Measurements from ENCODE around the gene AGBL4. TPM values are rescaled to one million over a fixed set of nuclear protein-coding genes. Genes with fewer than 3 reads are reported as not detected.

The AGBL4 gene
- total and polyA plus RNA-seq, 2 donors, result 0.18 to 0.24 TPM

- no peak overlapping the region for H3K27ac ChIP-seq (ENCODE audit: low read depth in 1 of 2, low read length in 1 of 2)
- H3K9me3 ChIP-seq (ENCODE audit: control insufficient read depth in 2 of 2, insufficient read depth in 1 of 2, low read length in 1 of 2), result no peaks in the 10 kb centered on the region
- WGBS, result 93% methylated on average over 2 of the region's 2 CpGs
- DNase-seq (ENCODE audit: low read depth in 6 of 9, low spot score in 9 of 9), result no peak
- no peaks in the 10 kb centered on the region for H3K4me1 ChIP-seq (ENCODE audit: control insufficient read depth in 2 of 2, insufficient read depth in 2 of 2, low read length in 2 of 2)
- no peaks in the 10 kb centered on the region for H3K27me3 ChIP-seq (ENCODE audit: control insufficient read depth in 2 of 2, insufficient read depth in 1 of 2, low read length in 1 of 2)
- no peak overlapping the region for H3K4me3 ChIP-seq (ENCODE audit: low read length in 2 of 2)
- no peaks in the 10 kb centered on the region for H3K36me3 ChIP-seq (ENCODE audit: control insufficient read depth in 2 of 2, insufficient read depth in 2 of 2, low read length in 1 of 2)
Measured at GRCh38 chr1:48710915-48711314, 1312.8 kb downstream of the AGBL4 start.

- no peaks in the 10 kb centered on the region for H3K36me3 ChIP-seq (ENCODE audit: control insufficient read depth in 2 of 2, insufficient read depth in 2 of 2, low read length in 1 of 2)
- H3K9me3 ChIP-seq (ENCODE audit: control insufficient read depth in 2 of 2, insufficient read depth in 1 of 2, low read length in 1 of 2), result no peaks in the 10 kb centered on the region
- H3K4me1 ChIP-seq (ENCODE audit: control insufficient read depth in 2 of 2, insufficient read depth in 2 of 2, low read length in 2 of 2), result no peaks in the 10 kb centered on the region
- WGBS, result 96% methylated on average over 2 of the region's 2 CpGs
- no peaks in the 10 kb centered on the region for H3K27me3 ChIP-seq (ENCODE audit: control insufficient read depth in 2 of 2, insufficient read depth in 1 of 2, low read length in 1 of 2)
- H3K4me3 ChIP-seq (ENCODE audit: low read length in 2 of 2), result no peak overlapping the region
- DNase-seq (ENCODE audit: low read depth in 6 of 9, low spot score in 9 of 9), result no peak
- H3K27ac ChIP-seq (ENCODE audit: low read depth in 1 of 2, low read length in 1 of 2), result no peak overlapping the region
Measured at GRCh38 chr1:48710318-48710717, 1313.4 kb downstream of the AGBL4 start.

DNA sequence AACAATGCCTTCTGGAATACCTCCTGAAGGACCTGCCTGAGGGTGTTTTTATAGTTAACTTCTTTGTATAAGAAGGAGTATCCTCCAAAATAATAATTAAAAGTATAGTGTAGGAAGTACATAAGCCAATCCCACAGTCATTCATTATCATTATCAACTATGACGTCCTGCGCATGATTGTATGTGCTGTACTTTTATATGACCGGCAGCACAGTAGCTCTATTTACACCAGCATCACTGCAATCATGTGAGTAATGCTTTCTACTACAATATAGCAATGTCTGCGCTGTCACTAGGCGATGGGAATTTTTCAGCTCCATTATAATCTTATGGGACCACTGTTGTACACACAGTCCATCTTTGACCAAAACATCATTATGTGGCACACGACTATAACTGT lies 1319.0 kb downstream of the AGBL4 start:
- Histone ChIP-seq H3K4me1 (ENCODE audit: control insufficient read depth in 2 of 2, insufficient read depth in 2 of 2, low read length in 2 of 2) (no peaks in the 10 kb centered on the region), H3K9me3 (ENCODE audit: control insufficient read depth in 2 of 2, insufficient read depth in 1 of 2, low read length in 1 of 2) (no peaks in the 10 kb centered on the region), H3K27me3 (ENCODE audit: control insufficient read depth in 2 of 2, insufficient read depth in 1 of 2, low read length in 1 of 2) (no peaks in the 10 kb centered on the region), H3K4me3 (ENCODE audit: low read length in 2 of 2) (no peak overlapping the region), H3K27ac (ENCODE audit: low read depth in 1 of 2, low read length in 1 of 2) (no peak overlapping the region), H3K36me3 (ENCODE audit: control insufficient read depth in 2 of 2, insufficient read depth in 2 of 2, low read length in 1 of 2) (no peaks in the 10 kb centered on the region)
- no peak for DNase-seq (ENCODE audit: low read depth in 6 of 9, low spot score in 9 of 9)
- 96% methylated on average over 6 of the region's 6 CpGs for WGBS

GRCh38 chr1:48701445-48701844 lies 1322.3 kb downstream of the AGBL4 start:
- Histone ChIP-seq H3K36me3 (ENCODE audit: control insufficient read depth in 2 of 2, insufficient read depth in 2 of 2, low read length in 1 of 2) (no peaks in the 10 kb centered on the region), H3K27ac (ENCODE audit: low read depth in 1 of 2, low read length in 1 of 2) (no peak overlapping the region), H3K27me3 (ENCODE audit: control insufficient read depth in 2 of 2, insufficient read depth in 1 of 2, low read length in 1 of 2) (no peaks in the 10 kb centered on the region), H3K9me3 (ENCODE audit: control insufficient read depth in 2 of 2, insufficient read depth in 1 of 2, low read length in 1 of 2) (no peaks in the 10 kb centered on the region), H3K4me1 (ENCODE audit: control insufficient read depth in 2 of 2, insufficient read depth in 2 of 2, low read length in 2 of 2) (no peaks in the 10 kb centered on the region), H3K4me3 (ENCODE audit: low read length in 2 of 2) (no peak overlapping the region)
- 93% methylated on average over 2 of the region's 2 CpGs for whole genome bisulfite sequencing
- DNase-seq (ENCODE audit: low read depth in 6 of 9, low spot score in 9 of 9), result no peak

DNA sequence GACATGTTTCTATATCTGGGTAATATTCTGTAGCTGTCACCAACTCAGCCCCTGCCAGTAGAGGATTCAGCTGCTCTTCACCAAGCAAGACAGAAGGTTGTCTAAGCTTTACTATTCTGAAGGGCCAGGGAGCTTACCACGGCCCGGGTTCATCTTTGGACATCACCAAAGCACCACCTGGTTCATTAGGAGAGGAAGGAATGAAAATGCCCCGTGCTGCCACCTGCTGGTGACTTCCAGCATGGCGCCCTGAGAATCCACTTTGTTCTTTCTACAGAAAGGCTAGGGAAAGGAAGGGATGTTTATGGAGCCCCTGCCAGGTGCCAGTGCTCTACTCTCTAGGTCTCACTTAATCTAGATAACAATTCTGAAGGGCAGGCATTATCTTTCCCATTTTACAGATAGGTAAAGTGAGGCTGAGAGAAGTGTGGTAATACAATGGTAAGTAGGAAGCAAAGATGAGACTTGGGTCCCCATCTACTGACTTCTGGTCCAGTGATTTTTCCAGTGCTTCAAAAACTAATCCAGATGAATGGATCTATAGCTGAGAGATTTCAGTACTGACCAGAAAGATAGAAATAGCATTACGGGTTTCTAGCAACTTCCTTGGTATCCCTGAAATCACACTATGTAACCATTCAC lies 1326.6 kb downstream of the AGBL4 start:
- Histone ChIP-seq H3K9me3 (ENCODE audit: control insufficient read depth in 2 of 2, insufficient read depth in 1 of 2, low read length in 1 of 2) (no peaks in the 10 kb centered on the region), H3K27ac (ENCODE audit: low read depth in 1 of 2, low read length in 1 of 2) (no peak overlapping the region), H3K4me3 (ENCODE audit: low read length in 2 of 2) (no peak overlapping the region), H3K27me3 (ENCODE audit: control insufficient read depth in 2 of 2, insufficient read depth in 1 of 2, low read length in 1 of 2) (peaks cover 0 to 4% of the 10 kb centered on the region in 2 donors), H3K36me3 (ENCODE audit: control insufficient read depth in 2 of 2, insufficient read depth in 2 of 2, low read length in 1 of 2) (no peaks in the 10 kb centered on the region), H3K4me1 (ENCODE audit: control insufficient read depth in 2 of 2, insufficient read depth in 2 of 2, low read length in 2 of 2) (no peaks in the 10 kb centered on the region)
- WGBS, result 29% methylated on average over 5 of the region's 5 CpGs
- DNase-seq (ENCODE audit: low read depth in 6 of 9, low spot score in 9 of 9), result peak in 6 of 9 donors; percentile 16 to 58 (median 30)

GRCh38 chr1:48695161-48695560 lies 1328.6 kb downstream of the AGBL4 start:
- H3K27ac ChIP-seq (ENCODE audit: low read depth in 1 of 2, low read length in 1 of 2), result no peak overlapping the region
- H3K9me3 ChIP-seq (ENCODE audit: control insufficient read depth in 2 of 2, insufficient read depth in 1 of 2, low read length in 1 of 2), result no peaks in the 10 kb centered on the region
- no peak for DNase-seq (ENCODE audit: low read depth in 6 of 9, low spot score in 9 of 9)
- WGBS, result 97% methylated on average over 2 of the region's 2 CpGs
- H3K36me3 ChIP-seq (ENCODE audit: control insufficient read depth in 2 of 2, insufficient read depth in 2 of 2, low read length in 1 of 2), result no peaks in the 10 kb centered on the region
- no peaks in the 10 kb centered on the region for H3K4me1 ChIP-seq (ENCODE audit: control insufficient read depth in 2 of 2, insufficient read depth in 2 of 2, low read length in 2 of 2)
- H3K27me3 ChIP-seq (ENCODE audit: control insufficient read depth in 2 of 2, insufficient read depth in 1 of 2, low read length in 1 of 2), result peaks cover 0 to 4% of the 10 kb centered on the region in 2 donors
- H3K4me3 ChIP-seq (ENCODE audit: low read length in 2 of 2), result no peak overlapping the region

GRCh38 chr1:48693674-48694320 lies 1330.0 kb downstream of the AGBL4 start:
- Histone ChIP-seq H3K36me3 (ENCODE audit: control insufficient read depth in 2 of 2, insufficient read depth in 2 of 2, low read length in 1 of 2) (no peaks in the 10 kb centered on the region), H3K27ac (ENCODE audit: low read depth in 1 of 2, low read length in 1 of 2) (no peak overlapping the region), H3K27me3 (ENCODE audit: control insufficient read depth in 2 of 2, insufficient read depth in 1 of 2, low read length in 1 of 2) (peaks cover 0 to 4% of the 10 kb centered on the region in 2 donors), H3K4me1 (ENCODE audit: control insufficient read depth in 2 of 2, insufficient read depth in 2 of 2, low read length in 2 of 2) (no peaks in the 10 kb centered on the region), H3K4me3 (ENCODE audit: low read length in 2 of 2) (no peak overlapping the region), H3K9me3 (ENCODE audit: control insufficient read depth in 2 of 2, insufficient read depth in 1 of 2, low read length in 1 of 2) (no peaks in the 10 kb centered on the region)
- WGBS, result 87% methylated on average over 12 of the region's 12 CpGs
- DNase-seq (ENCODE audit: low read depth in 6 of 9, low spot score in 9 of 9), result no peak

DNA sequence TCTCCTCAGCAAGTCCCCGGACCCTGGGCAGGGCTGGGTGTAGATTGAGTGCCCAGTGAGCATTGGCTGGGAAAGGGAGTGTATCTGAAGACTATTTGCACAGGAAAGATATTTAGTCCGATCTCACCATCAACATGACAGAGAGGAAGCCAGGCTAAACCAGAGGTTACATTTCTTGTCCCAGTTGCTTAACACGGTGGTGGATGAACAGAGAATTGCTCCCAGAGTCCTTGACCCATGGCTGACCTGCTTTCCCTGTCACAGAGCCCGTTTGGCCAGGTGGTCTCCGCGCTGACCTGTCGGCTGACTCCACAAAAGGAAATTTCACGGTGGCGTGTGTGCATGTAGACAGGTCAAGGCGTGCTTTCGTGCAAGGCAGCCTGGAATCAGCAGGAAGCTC lies 1330.6 kb downstream of the AGBL4 start:
- Histone ChIP-seq H3K36me3 (ENCODE audit: control insufficient read depth in 2 of 2, insufficient read depth in 2 of 2, low read length in 1 of 2) (no peaks in the 10 kb centered on the region), H3K9me3 (ENCODE audit: control insufficient read depth in 2 of 2, insufficient read depth in 1 of 2, low read length in 1 of 2) (no peaks in the 10 kb centered on the region), H3K4me3 (ENCODE audit: low read length in 2 of 2) (no peak overlapping the region), H3K27ac (ENCODE audit: low read depth in 1 of 2, low read length in 1 of 2) (no peak overlapping the region), H3K27me3 (ENCODE audit: control insufficient read depth in 2 of 2, insufficient read depth in 1 of 2, low read length in 1 of 2) (peaks cover 0 to 4% of the 10 kb centered on the region in 2 donors), H3K4me1 (ENCODE audit: control insufficient read depth in 2 of 2, insufficient read depth in 2 of 2, low read length in 2 of 2) (no peaks in the 10 kb centered on the region)
- 89% methylated on average over 11 of the region's 11 CpGs for WGBS
- DNase-seq (ENCODE audit: low read depth in 6 of 9, low spot score in 9 of 9), result no peak

DNA sequence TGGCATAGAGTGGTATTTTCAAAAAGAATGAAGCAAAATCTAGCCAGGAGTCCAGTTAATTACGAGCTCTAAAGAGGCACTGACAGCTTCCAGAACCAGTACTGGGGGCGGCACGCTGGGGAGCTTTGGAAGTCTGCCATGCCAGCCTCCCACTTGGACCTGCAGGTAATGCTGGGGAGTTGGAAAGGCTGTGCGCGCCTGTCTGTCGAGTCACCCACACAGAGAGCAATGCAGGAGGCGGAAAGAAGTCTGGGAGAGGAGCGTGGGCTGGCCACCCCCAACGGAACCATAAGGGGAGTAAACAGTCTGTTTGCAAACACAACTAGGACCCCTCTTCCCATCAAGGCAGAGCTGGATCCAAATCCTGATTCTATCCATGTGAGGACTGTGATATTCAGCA lies 1331.5 kb downstream of the AGBL4 start:
- Histone ChIP-seq H3K36me3 (ENCODE audit: control insufficient read depth in 2 of 2, insufficient read depth in 2 of 2, low read length in 1 of 2) (no peaks in the 10 kb centered on the region), H3K4me1 (ENCODE audit: control insufficient read depth in 2 of 2, insufficient read depth in 2 of 2, low read length in 2 of 2) (no peaks in the 10 kb centered on the region), H3K27ac (ENCODE audit: low read depth in 1 of 2, low read length in 1 of 2) (no peak overlapping the region), H3K4me3 (ENCODE audit: low read length in 2 of 2) (no peak overlapping the region), H3K9me3 (ENCODE audit: control insufficient read depth in 2 of 2, insufficient read depth in 1 of 2, low read length in 1 of 2) (no peaks in the 10 kb centered on the region), H3K27me3 (ENCODE audit: control insufficient read depth in 2 of 2, insufficient read depth in 1 of 2, low read length in 1 of 2) (peaks cover 0 to 4% of the 10 kb centered on the region in 2 donors)
- DNase-seq (ENCODE audit: low read depth in 6 of 9, low spot score in 9 of 9), result no peak
- 94% methylated on average over 9 of the region's 9 CpGs for WGBS
